HCT116 (cell line): ENCODE results near the gene IYD. TPM values are rescaled to one million over a fixed set of nuclear protein-coding genes. Genes with fewer than 3 reads are reported as not detected.

ENCODE experiments used
- ATAC-seq: fragments of 200-7000 bp; cut with Tn5 transposase; 2 replicates; pipeline ENCODE4 v1.9.1; 2020; ENCODE audit warnings: mild to moderate bottlenecking, moderate library complexity
- BruUV-seq: library from RNA; stranded (reverse); fragments of 400-500 nt; replicated peaks from 2 replicates; lab custom pipeline; 2021; lab: Mats Ljungman, UMichigan
- CTCF ChIA-PET: fragments of 300-600 bp; sonication (Branson Sonifier 250); formaldehyde crosslinking; loops from one replicate; lab custom pipeline; 2021; ENCODE audit warnings: antibody characterized with exemption; lab: Charles Lee
- POLR2A ChIA-PET: fragments of 300-600, 350-600 bp; sonication (Branson Sonifier 250); formaldehyde crosslinking; loops from one replicate; lab custom pipeline; 2021; ENCODE audit warnings: antibody characterized with exemption; lab: Charles Lee
- RAD21 ChIA-PET, 2 experiments: fragments of 300-600 bp; sonication (Branson Sonifier 250); formaldehyde crosslinking; loops; one replicate each; lab custom pipeline; 2023; ENCODE audit warnings: low total read pairs in 2 of 2; ENCODE audit not compliant: uncharacterized antibody in 2 of 2, unreplicated experiment in 2 of 2, low non-redundant PET in 1 of 2; lab: Charles Lee
- DNase-seq: peaks from one replicate; pipeline ENCODE4 v3.0.0-alpha.2; 2010; ENCODE audit warnings: low read depth, low spot score
- H2AFZ ChIP-seq: fragments of 200-600 bp; shearing (Covaris generic), sonication (generic); 2 replicates; pipeline ENCODE4 v1.6.1; 2017; ENCODE audit warnings: low read depth, mixed run types, mixed read lengths, antibody characterized with exemption, low read length; ENCODE audit not compliant: poor library complexity, severe bottlenecking
- H3K27ac ChIP-seq: 2 replicates; pipeline ENCODE4 v1.5.1; 2012; ENCODE audit warnings: low read depth, low read length
- H3K27me3 ChIP-seq: fragments of 200-600 bp; sonication (generic); 2 replicates; pipeline ENCODE4 v1.6.1; 2016; ENCODE audit warnings: mixed run types, low read length, mixed read lengths; ENCODE audit not compliant: insufficient read depth
- H3K36me3 ChIP-seq, 2 experiments: fragments of 200-500 bp in 1 of 2; fragments of 200-600 bp in 1 of 2; sonication (Bioruptor generic) in 1 of 2; sonication (generic) in 1 of 2; 2 replicates each; pipeline versions ENCODE4 v1.5.1 to v1.6.1; 2014 to 2016; ENCODE audit warnings: low read length in 2 of 2, inconsistent platforms in 1 of 2, mixed read lengths in 1 of 2, mixed run types in 1 of 2; ENCODE audit not compliant: insufficient read depth in 2 of 2, control insufficient read depth in 1 of 2
- H3K4me1 ChIP-seq, 2 experiments: fragments of 200-600 bp in 1 of 2; sonication (generic) in 1 of 2; 2 replicates each; pipeline versions ENCODE4 v1.5.1 to v1.6.1; 2012 to 2017; ENCODE audit warnings: low read length in 2 of 2, inconsistent platforms in 1 of 2, mild to moderate bottlenecking in 1 of 2, mixed read lengths in 1 of 2, mixed run types in 1 of 2, moderate library complexity in 1 of 2; ENCODE audit not compliant: insufficient read depth in 2 of 2, control insufficient read depth in 1 of 2
- H3K4me2 ChIP-seq: fragments of 200-600 bp; sonication (generic); 2 replicates; pipeline ENCODE4 v1.6.1; 2017; ENCODE audit warnings: mixed run types, low read length, mixed read lengths
- H3K4me3 ChIP-seq, 2 experiments: fragments of 200-600 bp in 1 of 2; sonication (generic) in 1 of 2; replicated peaks in 1 of 2; 2 replicates each; pipeline ENCODE4 v1.5.1; 2011 to 2016; ENCODE audit warnings: low read length in 2 of 2, control low read depth in 1 of 2, low read depth in 1 of 2, mild to moderate bottlenecking in 1 of 2, mixed read lengths in 1 of 2, mixed run types in 1 of 2
- H3K79me2 ChIP-seq: fragments of 200-600 bp; sonication (generic); 2 replicates; pipeline ENCODE4 v1.6.1; 2017; ENCODE audit warnings: mild to moderate bottlenecking, mixed run types, low read length, moderate library complexity, mixed read lengths; ENCODE audit not compliant: insufficient read depth
- H3K9ac ChIP-seq: fragments of 200-600 bp; sonication (generic); 2 replicates; pipeline ENCODE4 v1.6.1; 2016; ENCODE audit warnings: low read length, mixed read lengths
- H3K9me2 ChIP-seq: fragments of 200-600 bp; sonication (generic), shearing (Covaris generic); 2 replicates; pipeline ENCODE4 v1.6.1; 2017; ENCODE audit warnings: mixed run types, mild to moderate bottlenecking, moderate library complexity; ENCODE audit not compliant: insufficient read depth
- H3K9me3 ChIP-seq, 2 experiments: fragments of 200-500 bp in 1 of 2; fragments of 200-600 bp in 1 of 2; sonication (Bioruptor generic) in 1 of 2; sonication (generic) in 1 of 2; 2 replicates each; pipeline ENCODE4 v1.6.1; 2014 to 2017; ENCODE audit warnings: low read length in 2 of 2, mixed read lengths in 2 of 2, inconsistent platforms in 1 of 2, low read depth in 1 of 2, mild to moderate bottlenecking in 1 of 2, mixed run types in 1 of 2, moderate library complexity in 1 of 2; ENCODE audit not compliant: control insufficient read depth in 1 of 2, insufficient read depth in 1 of 2
- H4K20me1 ChIP-seq: fragments of 200-600 bp; sonication (generic), shearing (Covaris generic); 2 replicates; pipeline ENCODE4 v1.6.1; 2017; ENCODE audit warnings: mixed run types, mild to moderate bottlenecking, moderate library complexity; ENCODE audit not compliant: insufficient read depth
- ATF3 ChIP-seq: IDR thresholded peaks from 2 replicates; pipeline ENCODE4 v1.6.1; 2012
- CBX3 ChIP-seq: IDR thresholded peaks from 2 replicates; pipeline ENCODE4 v1.6.1; 2012; ENCODE audit warnings: low read depth
- CEBPB ChIP-seq: IDR thresholded peaks from 2 replicates; pipeline ENCODE4 v1.6.1; 2012; ENCODE audit warnings: low read depth
- EZH2 ChIP-seq: fragments of 200-600 bp; sonication (generic); IDR thresholded peaks from 2 replicates; pipeline ENCODE4 v1.6.1; 2017; ENCODE audit warnings: antibody characterized with exemption, mixed run types
- EZH2phosphoT487 ChIP-seq: fragments of 200-600 bp; IDR thresholded peaks from 2 replicates; pipeline ENCODE4 v1.6.1; 2018; ENCODE audit warnings: antibody characterized with exemption, borderline replicate concordance
- FOSL1 ChIP-seq: IDR thresholded peaks from 2 replicates; pipeline ENCODE4 v1.6.1; 2012; ENCODE audit warnings: low read depth
- JUND ChIP-seq: IDR thresholded peaks from 2 replicates; pipeline ENCODE4 v1.6.1; 2012
- POLR2A ChIP-seq: IDR thresholded peaks from 2 replicates; pipeline ENCODE4 v1.7.0; 2011; ENCODE audit warnings: borderline replicate concordance; ENCODE audit not compliant: insufficient read depth, insufficient read length; ENCODE audit errors: extremely low read depth
- POLR2AphosphoS5 ChIP-seq: IDR thresholded peaks from 2 replicates; pipeline ENCODE4 v1.6.1; 2011; ENCODE audit warnings: mild to moderate bottlenecking, low read depth, low read length, moderate library complexity
- RAD21 ChIP-seq: IDR thresholded peaks from 2 replicates; pipeline ENCODE4 v1.6.1; 2012; ENCODE audit warnings: low read depth, mild to moderate bottlenecking
- SRF ChIP-seq: IDR thresholded peaks from 2 replicates; pipeline ENCODE4 v1.6.1; 2012; ENCODE audit warnings: low read depth
- TCF7L2 ChIP-seq: IDR thresholded peaks from 2 replicates; pipeline ENCODE4 v1.7.0; 2011; ENCODE audit warnings: borderline replicate concordance, inconsistent platforms; ENCODE audit not compliant: insufficient read depth, insufficient read length; ENCODE audit errors: extremely low read depth
- ZBTB33 ChIP-seq: IDR thresholded peaks from 2 replicates; pipeline ENCODE4 v1.6.1; 2011; ENCODE audit warnings: mild to moderate bottlenecking, low read length, moderate library complexity; ENCODE audit not compliant: insufficient replicate concordance; ENCODE audit errors: extremely low read depth
- intact Hi-C: fragments of 100-400 bp; cut with micrococcal nuclease; formaldehyde crosslinking; loops from 2 replicates; pipeline ENCODE4 v1.10.0; 2022
- total RNA-seq: library from RNA; stranded (reverse); gene quantifications from one replicate; pipeline ENCODE4 v1.2.1, GENCODE V29; 2021; ENCODE audit not compliant: unreplicated experiment

IYD gene
- total RNA-seq, 1 experiment from 2014 or later, result not detected

- Histone ChIP-seq H3K27me3 (no peaks in the 10 kb centered on the region), H3K4me2 (no peak overlapping the region), H3K9ac (no peak overlapping the region), H3K4me3 (no peak overlapping the region), H3K4me1 (no peaks in the 10 kb centered on the region), H3K9me3 (no peaks in the 10 kb centered on the region), H2AFZ (no peak overlapping the region), H4K20me1 (no peaks in the 10 kb centered on the region), H3K79me2 (no peaks in the 10 kb centered on the region), H3K27ac (no peak overlapping the region), H3K9me2 (no peaks in the 10 kb centered on the region), H3K36me3 (no peaks in the 10 kb centered on the region)
- DNase-seq (no peak), ATAC-seq (no peak)
- ChIA-PET RAD21 (no interaction called here), POLR2A (no interaction called here), CTCF (no interaction called here)
- intact Hi-C loops, result no loop called here
- TF ChIP-seq POLR2A (no peak), ATF3 (no peak), CBX3 (no peak), EZH2 (no peak), FOSL1 (no peak), EZH2phosphoT487 (no peak), POLR2AphosphoS5 (no peak), ZBTB33 (no peak), TCF7L2 (no peak), RAD21 (no peak), JUND (no peak), CEBPB (no peak), SRF (no peak)
- BruUV-seq, result no TSS peak
These were observed 70.6 kb downstream of the IYD start for GRCh38 chr6:150439373-150439772.
